Cardiac muscle cell (in vitro differentiated cells and primary cell): ENCODE results near the gene C1QL4. TPM values are rescaled to one million over a fixed set of nuclear protein-coding genes. Genes with fewer than 3 reads are reported as not detected.
A peak's percentile ranks its signal among the peaks of the same experiment; 100 is the strongest.

Experiments
- DNase-seq, 2 donors: peaks; one replicate each; pipeline versions ENCODE4 v3.0.0 to v3.0.0-alpha.2; 2010 to 2017; ENCODE audit warnings: low read depth in 1 of 2, low spot score in 1 of 2
- H3K27ac ChIP-seq: fragments of 200-600 bp; sonication (generic); 2 replicates; pipeline ENCODE4 v1.5.1; 2016
- H3K27me3 ChIP-seq: fragments of 200-600 bp; sonication (generic); 2 replicates; pipeline ENCODE4 v1.6.0; 2016; ENCODE audit warnings: control low read depth
- H3K36me3 ChIP-seq: fragments of 200-600 bp; sonication (generic); 2 replicates; pipeline ENCODE4 v1.5.1; 2016; ENCODE audit warnings: control low read depth
- H3K4me1 ChIP-seq: fragments of 200-600 bp; sonication (generic); 2 replicates; pipeline ENCODE4 v1.8.1; 2017; ENCODE audit warnings: low read depth, mild to moderate bottlenecking, mixed run types
- H3K4me3 ChIP-seq: fragments of 200-600 bp; sonication (generic); 2 replicates; pipeline ENCODE4 v1.5.1; 2016; ENCODE audit warnings: mild to moderate bottlenecking
- H3K9me3 ChIP-seq: fragments of 200-600 bp; sonication (generic); 2 replicates; pipeline ENCODE4 v1.5.1; 2017; ENCODE audit warnings: low read depth, mild to moderate bottlenecking, control low read depth
- polyA plus RNA-seq: library from polyadenylated mRNA; unstranded; fragments of >200 nt; fragmentation: Nextera tagmentation; extraction: Ambion mirVana; gene quantifications from 2 replicates; pipeline ENCODE4 v1.2.1, GENCODE V29; 2016
- total RNA-seq: library from RNA; depleted of rRNA; stranded (reverse); fragments of >200 nt; gene quantifications from 2 replicates; pipeline ENCODE4 v1.2.3, GENCODE V29; 2016
- TF ChIP-seq, protein P1 (sequence below): IDR thresholded peaks from 2 replicates; pipeline ENCODE4 v1.5.1; 2012; ENCODE audit warnings: low read depth, mild to moderate bottlenecking, low read length

C1QL4 gene
- total and polyA plus RNA-seq, 2 experiments from 2014 or later = not detected

DNA sequence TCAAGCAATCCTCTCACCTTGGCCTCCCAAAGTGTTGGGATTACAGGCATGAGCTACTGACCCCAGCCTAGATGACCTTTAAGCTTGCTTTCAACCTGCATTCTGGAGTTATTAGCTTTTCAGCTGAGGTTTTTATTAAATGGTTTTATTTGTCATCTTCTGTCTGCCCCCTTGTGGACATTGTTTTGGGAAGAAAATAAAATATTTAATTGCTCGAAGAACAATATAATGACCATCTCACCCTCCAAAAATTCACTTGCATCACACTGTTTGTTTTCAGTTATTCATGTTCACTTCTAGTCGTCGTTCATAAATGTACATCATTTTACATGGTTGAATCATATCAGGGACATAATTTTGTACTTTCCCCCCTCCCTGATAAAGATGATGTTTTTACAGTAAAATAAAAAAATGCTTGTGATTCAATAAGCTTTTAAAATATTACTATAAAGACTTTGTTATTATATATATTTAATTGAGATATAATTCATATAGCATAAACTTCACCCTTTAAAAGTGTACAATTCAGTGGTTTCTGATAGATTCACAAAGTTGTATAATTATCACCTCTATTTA lies 20.2 kb upstream of the C1QL4 start:
- no peak overlapping the region for H3K4me3 ChIP-seq
- H3K36me3 ChIP-seq = no peaks in the 10 kb centered on the region
- H3K27ac ChIP-seq = no peak overlapping the region
- peaks cover 40% of the 10 kb centered on the region for H3K27me3 ChIP-seq
- TF ChIP-seq, protein P1, sequence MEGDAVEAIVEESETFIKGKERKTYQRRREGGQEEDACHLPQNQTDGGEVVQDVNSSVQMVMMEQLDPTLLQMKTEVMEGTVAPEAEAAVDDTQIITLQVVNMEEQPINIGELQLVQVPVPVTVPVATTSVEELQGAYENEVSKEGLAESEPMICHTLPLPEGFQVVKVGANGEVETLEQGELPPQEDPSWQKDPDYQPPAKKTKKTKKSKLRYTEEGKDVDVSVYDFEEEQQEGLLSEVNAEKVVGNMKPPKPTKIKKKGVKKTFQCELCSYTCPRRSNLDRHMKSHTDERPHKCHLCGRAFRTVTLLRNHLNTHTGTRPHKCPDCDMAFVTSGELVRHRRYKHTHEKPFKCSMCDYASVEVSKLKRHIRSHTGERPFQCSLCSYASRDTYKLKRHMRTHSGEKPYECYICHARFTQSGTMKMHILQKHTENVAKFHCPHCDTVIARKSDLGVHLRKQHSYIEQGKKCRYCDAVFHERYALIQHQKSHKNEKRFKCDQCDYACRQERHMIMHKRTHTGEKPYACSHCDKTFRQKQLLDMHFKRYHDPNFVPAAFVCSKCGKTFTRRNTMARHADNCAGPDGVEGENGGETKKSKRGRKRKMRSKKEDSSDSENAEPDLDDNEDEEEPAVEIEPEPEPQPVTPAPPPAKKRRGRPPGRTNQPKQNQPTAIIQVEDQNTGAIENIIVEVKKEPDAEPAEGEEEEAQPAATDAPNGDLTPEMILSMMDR = peak; percentile 49
- H3K4me1 ChIP-seq = no peaks in the 10 kb centered on the region
- H3K9me3 ChIP-seq = no peaks in the 10 kb centered on the region
- peak in 1 of 2 donors; percentile 75 for DNase-seq

DNA sequence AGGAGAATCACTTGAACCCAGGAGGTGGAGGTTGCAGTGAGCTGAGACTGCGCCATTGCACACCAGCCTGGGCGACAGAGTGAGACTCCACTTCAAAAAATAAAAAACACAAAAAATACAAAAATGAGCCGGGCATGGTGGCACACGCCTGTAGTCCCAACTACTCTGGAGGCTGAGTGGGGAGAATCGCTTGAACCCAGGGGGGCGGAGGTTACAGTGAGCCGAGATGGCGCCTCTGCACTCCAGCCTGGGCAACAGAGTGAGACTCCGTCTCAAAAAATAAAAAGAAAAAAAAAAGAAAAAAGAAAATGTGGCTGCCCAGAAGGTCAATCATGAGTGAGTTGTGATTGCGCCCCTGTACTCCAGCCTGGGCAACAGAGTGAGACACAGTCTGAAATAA lies 18.9 kb upstream of the C1QL4 start:
- Histone ChIP-seq H3K27me3 (peaks cover 48% of the 10 kb centered on the region), H3K27ac (no peak overlapping the region), H3K9me3 (no peaks in the 10 kb centered on the region), H3K36me3 (no peaks in the 10 kb centered on the region), H3K4me3 (no peak overlapping the region), H3K4me1 (no peaks in the 10 kb centered on the region)
- TF ChIP-seq, protein P1 = no peak
- DNase-seq = no peak

DNA sequence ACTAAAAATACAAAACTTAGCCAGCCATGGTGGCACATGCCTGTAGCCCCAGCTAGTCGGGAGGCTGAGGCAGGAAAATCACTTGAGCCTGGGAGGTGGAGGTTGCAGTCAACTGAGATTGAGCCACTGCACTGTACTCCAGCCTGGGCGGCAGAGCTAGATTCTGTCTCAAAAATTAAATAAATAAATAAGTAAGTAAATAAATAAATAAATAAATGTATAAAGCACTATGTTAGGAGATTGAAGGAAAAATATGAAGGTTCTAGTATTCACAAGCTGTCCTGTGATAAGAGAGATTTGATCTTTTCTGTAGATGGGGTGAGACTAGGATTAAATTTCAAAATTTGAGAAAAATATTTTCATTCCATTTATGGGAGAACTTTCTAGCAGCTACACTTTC lies 15.4 kb upstream of the C1QL4 start:
- Histone ChIP-seq H3K27ac (no peak overlapping the region), H3K4me1 (no peaks in the 10 kb centered on the region), H3K9me3 (no peaks in the 10 kb centered on the region), H3K27me3 (peaks cover 82% of the 10 kb centered on the region), H3K4me3 (no peak overlapping the region), H3K36me3 (no peaks in the 10 kb centered on the region)
- no peak for DNase-seq
- TF ChIP-seq, protein P1 = no peak

DNA sequence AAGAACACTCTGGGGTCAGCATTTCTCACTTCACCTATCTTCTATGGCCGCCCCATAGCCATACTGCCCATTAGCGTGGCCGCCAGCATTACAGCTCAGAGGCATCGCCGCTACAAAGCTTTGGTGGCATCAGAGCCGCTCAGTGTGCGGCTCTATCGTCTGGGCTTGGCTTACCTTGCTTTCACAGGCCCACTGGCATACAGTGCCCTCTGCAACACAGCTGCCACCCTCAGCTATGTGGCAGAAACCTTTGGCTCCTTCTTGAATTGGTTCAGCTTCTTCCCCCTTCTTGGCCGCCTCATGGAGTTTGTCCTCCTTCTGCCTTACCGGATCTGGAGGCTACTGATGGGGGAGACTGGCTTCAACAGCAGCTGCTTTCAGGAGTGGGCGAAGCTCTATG lies 12.3 kb upstream of the C1QL4 start:
- Histone ChIP-seq H3K4me3 (no peak overlapping the region), H3K4me1 (peaks cover 12% of the 10 kb centered on the region), H3K27me3 (peaks cover 91% of the 10 kb centered on the region), H3K36me3 (no peaks in the 10 kb centered on the region), H3K27ac (no peak overlapping the region), H3K9me3 (no peaks in the 10 kb centered on the region)
- TF ChIP-seq, protein P1 = no peak
- no peak for DNase-seq

DNA sequence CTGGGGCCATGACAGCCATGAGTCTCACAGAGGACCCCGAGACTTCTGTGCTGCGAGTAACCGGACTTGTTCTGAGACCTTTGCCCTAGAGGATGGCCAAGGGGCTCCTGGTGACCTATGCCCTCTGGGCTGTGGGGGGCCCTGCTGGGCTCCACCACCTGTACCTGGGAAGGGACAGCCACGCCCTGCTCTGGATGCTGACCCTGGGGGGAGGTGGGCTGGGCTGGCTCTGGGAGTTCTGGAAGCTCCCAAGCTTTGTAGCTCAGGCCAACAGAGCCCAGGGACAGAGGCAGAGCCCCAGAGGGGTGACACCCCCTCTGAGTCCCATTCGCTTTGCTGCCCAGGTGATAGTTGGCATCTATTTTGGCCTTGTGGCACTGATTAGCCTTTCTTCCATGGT lies 11.8 kb upstream of the C1QL4 start:
- peaks cover 91% of the 10 kb centered on the region for H3K27me3 ChIP-seq

More for the DNA sequence above, 11.8 kb upstream of the C1QL4 start:
- no peak overlapping the region for H3K4me3 ChIP-seq
- TF ChIP-seq, protein P1 = no peak
- H3K4me1 ChIP-seq = peaks cover 12% of the 10 kb centered on the region
- no peaks in the 10 kb centered on the region for H3K36me3 ChIP-seq
- DNase-seq = no peak
- H3K27ac ChIP-seq = no peak overlapping the region
- H3K9me3 ChIP-seq = no peaks in the 10 kb centered on the region
